HepG2 (cell line): ENCODE data around the gene COQ8A. TPM values are rescaled to one million over a fixed set of nuclear protein-coding genes. Genes with fewer than 3 reads are reported as not detected.

ENCODE experiments used
- ARID4A ChIP-seq: sonication (generic); formaldehyde crosslinking; IDR thresholded peaks from 2 replicates; pipeline ENCODE4 v1.5.0; 2020; ENCODE audit warnings: mild to moderate bottlenecking, missing genetic modification reagents, borderline replicate concordance
- ASH2L ChIP-seq: fragments of 300-600, 200-600 bp; sonication (generic); IDR thresholded peaks from 2 replicates; pipeline ENCODE4 v1.7.0; 2017; ENCODE audit warnings: low read depth, mild to moderate bottlenecking, moderate library complexity, mixed read lengths, low read length; ENCODE audit not compliant: insufficient read length
- ELK4 ChIP-seq: sonication (generic); formaldehyde crosslinking; IDR thresholded peaks from 2 replicates; pipeline ENCODE4 v1.9.0; 2021; ENCODE audit warnings: missing genetic modification reagents, borderline replicate concordance
- RBFOX2 ChIP-seq: fragments of 200-400 bp; formaldehyde crosslinking; IDR thresholded peaks from 2 replicates; pipeline ENCODE4 v1.6.1; 2017; ENCODE audit warnings: low read depth, mild to moderate bottlenecking, low read length
- TFE3 ChIP-seq: IDR thresholded peaks from 2 replicates; pipeline ENCODE4 v1.6.1; 2016
- ZBED4 ChIP-seq: sonication (generic); formaldehyde crosslinking; IDR thresholded peaks from 2 replicates; pipeline ENCODE4 v1.4.0; 2020; ENCODE audit warnings: missing genetic modification reagents, borderline replicate concordance
- ZNF800 ChIP-seq: sonication (generic); formaldehyde crosslinking; IDR thresholded peaks from 2 replicates; pipeline ENCODE4 v1.4.0; 2020; ENCODE audit warnings: missing genetic modification reagents
- polyA plus RNA-seq, 8 experiments: library from polyadenylated mRNA; depleted of rRNA in 3 of 8; stranded (reverse) in 7 of 8; unstranded in 1 of 8; fragments of >200 nt; fragmentation: Illumina TruSeq in 4 of 8; extraction: Trizol in 4 of 8; gene quantifications; 2 replicates each; pipeline versions ENCODE4 v1.2.1 to v1.2.3, GENCODE V29; 2011 to 2016; ENCODE audit warnings: low read depth in 4 of 8, missing spikeins in 1 of 8, mixed read lengths in 1 of 8; ENCODE audit not compliant: insufficient read depth in 1 of 8
- total RNA-seq, 5 experiments: library from RNA; depleted of rRNA; stranded (reverse); fragments of >200 nt; fragmentation: Illumina TruSeq; extraction: Trizol; gene quantifications; 2 replicates each; pipeline ENCODE4 v1.2.3, GENCODE V29; 2016; ENCODE audit warnings: low read depth in 1 of 5
- TF ChIP-seq, protein P1 (sequence below): sonication (generic); formaldehyde crosslinking; IDR thresholded peaks from 2 replicates; pipeline ENCODE4 v1.5.0; 2020; ENCODE audit warnings: missing genetic modification reagents

COQ8A gene
- total and polyA plus RNA-seq, 2 of the 13 experiments (the other 11 are each of a cell fraction or from before 2014, with no cell fraction given), result 60.4 to 88.7 TPM

DNA sequence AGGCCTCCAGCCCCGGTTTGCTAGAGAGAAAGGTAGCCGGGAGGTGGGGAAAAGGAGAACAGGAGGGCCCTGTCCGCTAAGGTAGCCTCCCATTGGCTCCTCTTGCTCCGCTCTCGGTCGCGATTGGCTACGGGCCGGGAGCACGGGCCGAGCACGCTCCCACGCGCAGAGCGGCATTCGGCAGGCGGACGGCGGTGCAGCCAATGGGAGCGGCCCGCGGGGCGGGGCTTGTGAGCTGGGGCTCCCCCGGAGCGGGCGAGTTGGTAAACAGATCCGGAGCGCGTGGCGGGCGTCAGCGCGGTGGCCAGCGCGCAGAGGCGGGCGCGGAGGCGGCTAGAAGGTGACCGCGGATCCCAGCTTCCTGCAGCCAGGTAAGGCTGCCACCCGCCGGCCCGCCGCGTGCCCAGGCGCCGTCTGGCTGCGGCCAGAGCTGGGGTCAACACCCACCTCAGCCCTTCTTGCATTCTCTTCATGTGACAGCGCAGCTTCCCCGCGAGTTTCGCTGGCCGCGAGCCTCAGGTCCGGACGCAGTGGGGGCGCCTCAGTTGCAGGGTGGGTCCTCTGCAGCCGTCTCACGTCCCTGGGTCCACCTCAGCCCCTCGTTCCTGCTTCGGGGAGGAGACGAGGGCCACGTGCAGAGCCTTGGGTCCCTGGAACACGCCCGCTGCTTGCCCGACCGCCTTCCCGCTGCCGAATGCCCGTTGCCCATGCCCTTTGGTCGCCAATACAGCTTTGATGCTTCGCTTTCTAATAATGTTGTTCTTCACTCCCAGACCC lies at the start of gene COQ8A (continued):
- TF ChIP-seq ZBED4 (CRISPR knock-in tag) (no peak), ARID4A (CRISPR knock-in tag) (peak; percentile 97), TFE3 (CRISPR knock-in tag) (no peak), RBFOX2 (peak; percentile 83), ELK4 (CRISPR knock-in tag) (no peak), ZNF800 (no peak; the same call in 1 of the 2 replicates), ASH2L (peak; percentile 51)
- TF ChIP-seq, protein P1, sequence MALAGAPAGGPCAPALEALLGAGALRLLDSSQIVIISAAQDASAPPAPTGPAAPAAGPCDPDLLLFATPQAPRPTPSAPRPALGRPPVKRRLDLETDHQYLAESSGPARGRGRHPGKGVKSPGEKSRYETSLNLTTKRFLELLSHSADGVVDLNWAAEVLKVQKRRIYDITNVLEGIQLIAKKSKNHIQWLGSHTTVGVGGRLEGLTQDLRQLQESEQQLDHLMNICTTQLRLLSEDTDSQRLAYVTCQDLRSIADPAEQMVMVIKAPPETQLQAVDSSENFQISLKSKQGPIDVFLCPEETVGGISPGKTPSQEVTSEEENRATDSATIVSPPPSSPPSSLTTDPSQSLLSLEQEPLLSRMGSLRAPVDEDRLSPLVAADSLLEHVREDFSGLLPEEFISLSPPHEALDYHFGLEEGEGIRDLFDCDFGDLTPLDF, result peak; percentile 47; the same call in 1 of the 2 replicates
